ENCODE measurements around the gene RASGRF1.

Gene RASGRF1

DNA sequence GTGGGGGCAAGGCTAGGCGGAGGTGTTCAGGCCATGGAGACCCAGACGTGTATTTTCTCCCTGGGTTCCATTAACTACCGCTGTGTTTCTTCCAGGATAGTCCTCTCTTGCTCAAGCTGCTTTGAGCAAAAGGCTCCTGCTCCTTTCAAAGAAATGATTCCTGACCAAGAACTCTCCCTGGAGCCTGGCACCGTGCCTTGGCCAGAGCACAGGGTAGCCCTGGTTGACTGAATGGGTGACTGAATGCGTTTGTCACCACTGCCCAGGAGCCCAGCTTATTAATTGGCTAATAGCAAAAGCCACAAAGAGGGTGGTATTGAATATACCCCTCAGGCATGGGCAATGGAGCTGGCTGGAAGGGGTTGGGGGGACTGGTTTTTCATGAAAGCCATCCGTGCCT lies 13.9 kb downstream of the RASGRF1 start:
- Histone ChIP-seq H3K36me3 (ENCODE audit: control insufficient read depth, insufficient read depth, low read length) (no peaks in the 10 kb centered on the region), H3K27ac (ENCODE audit: low read depth, low read length) (no peak overlapping the region), H3K4me3 (ENCODE audit: low read length) (no peak overlapping the region), H3K9ac (ENCODE audit: low read length) (no peak overlapping the region), H3K4me1 (ENCODE audit: control insufficient read depth, insufficient read depth, low read length) (no peaks in the 10 kb centered on the region), H3K27me3 (ENCODE audit: control insufficient read depth, insufficient read depth, low read length) (no peaks in the 10 kb centered on the region)

DNA sequence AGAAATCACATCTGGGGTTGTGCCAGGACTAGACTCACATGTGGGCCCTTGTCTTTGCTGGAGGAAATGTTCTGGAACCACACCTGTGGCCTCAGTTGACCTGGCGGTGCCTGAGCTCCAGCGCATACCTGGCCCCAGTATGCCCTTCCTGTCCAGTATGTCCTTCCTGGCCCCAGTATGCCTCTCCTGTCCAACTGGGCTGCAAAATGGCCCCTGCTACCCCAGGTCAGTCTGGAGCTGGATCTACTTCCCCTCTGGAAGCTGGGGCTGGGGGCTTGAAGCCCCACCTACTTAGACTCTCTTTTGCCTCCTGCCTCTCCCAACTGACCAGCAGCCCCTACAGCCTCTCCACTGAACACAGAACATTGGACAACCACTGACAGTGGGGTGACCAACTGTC lies 15.3 kb downstream of the RASGRF1 start:
- Histone ChIP-seq H3K4me3 (ENCODE audit: low read length) (no peak overlapping the region), H3K36me3 (ENCODE audit: control insufficient read depth, insufficient read depth, low read length) (no peaks in the 10 kb centered on the region), H3K27ac (ENCODE audit: low read depth, low read length) (no peak overlapping the region), H3K4me1 (ENCODE audit: control insufficient read depth, insufficient read depth, low read length) (no peaks in the 10 kb centered on the region), H3K9ac (ENCODE audit: low read length) (no peak overlapping the region), H3K27me3 (ENCODE audit: control insufficient read depth, insufficient read depth, low read length) (no peaks in the 10 kb centered on the region)

DNA sequence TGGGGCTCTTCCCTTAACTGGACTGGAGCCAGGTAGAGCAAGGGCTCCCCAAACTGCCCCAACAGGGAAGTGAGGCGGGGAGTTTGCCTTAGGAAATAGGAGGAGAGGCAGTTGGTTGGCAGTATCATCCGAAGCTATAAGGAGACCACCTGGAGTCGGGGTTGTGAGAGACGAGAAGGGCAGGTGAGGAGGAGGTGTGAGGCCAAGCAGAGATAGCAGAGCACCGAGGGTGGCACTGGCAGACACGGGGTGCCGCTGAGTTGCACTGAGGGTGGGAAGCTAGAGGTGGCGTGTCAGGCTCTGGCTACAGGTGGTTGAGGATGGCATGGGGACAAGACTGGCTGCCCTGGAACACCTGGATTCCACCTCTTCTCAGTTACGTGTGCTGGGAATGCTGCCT lies 17.2 kb downstream of the RASGRF1 start:
- Histone ChIP-seq H3K4me1 (ENCODE audit: control insufficient read depth, insufficient read depth, low read length) (no peaks in the 10 kb centered on the region), H3K27ac (ENCODE audit: low read depth, low read length) (no peak overlapping the region), H3K36me3 (ENCODE audit: control insufficient read depth, insufficient read depth, low read length) (no peaks in the 10 kb centered on the region), H3K4me3 (ENCODE audit: low read length) (no peak overlapping the region), H3K27me3 (ENCODE audit: control insufficient read depth, insufficient read depth, low read length) (no peaks in the 10 kb centered on the region), H3K9ac (ENCODE audit: low read length) (no peak overlapping the region)

DNA sequence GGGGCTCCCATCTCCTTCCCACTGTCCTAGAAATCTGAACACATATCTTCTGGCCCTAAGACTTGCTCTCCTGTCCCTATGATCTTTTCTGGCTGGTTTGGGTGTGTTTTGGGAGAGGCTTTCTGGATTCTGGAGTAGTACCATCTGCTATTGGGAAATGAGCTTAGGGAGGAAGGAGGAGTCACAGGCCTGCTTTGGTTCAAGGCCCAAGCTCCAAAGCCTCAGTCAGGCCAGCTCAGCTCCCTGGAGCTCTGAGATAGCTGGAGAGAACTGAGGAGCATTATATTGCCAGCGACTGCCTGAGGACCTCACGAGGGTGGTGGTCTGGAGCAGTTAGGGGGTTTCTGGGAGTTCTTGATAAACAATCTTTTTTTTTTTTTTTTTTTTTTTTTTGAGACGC lies 18.7 kb downstream of the RASGRF1 start:
- no peak overlapping the region for H3K27ac ChIP-seq (ENCODE audit: low read depth, low read length)

DNA sequence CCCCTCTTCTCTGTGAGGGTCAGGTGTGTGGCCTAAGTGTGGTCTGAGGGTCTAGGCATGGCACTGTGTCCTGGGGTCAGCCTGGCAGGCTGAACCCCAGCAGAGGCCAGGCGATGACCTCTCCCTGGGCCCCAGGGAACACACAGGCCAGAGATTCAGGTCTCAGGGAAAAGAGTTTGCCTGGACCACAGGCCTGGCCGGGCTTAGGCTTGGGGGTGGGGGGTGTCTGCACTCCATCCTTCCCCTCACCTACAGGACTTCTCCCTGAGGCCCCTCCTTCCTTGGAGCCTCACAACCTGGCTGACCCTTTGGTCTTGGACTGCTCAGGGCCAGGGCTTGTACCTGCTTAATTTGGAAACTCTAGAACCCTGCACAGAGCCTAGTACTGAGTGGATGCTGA lies 21.8 kb downstream of the RASGRF1 start:
- Histone ChIP-seq H3K9ac (ENCODE audit: low read length) (no peak overlapping the region), H3K4me1 (ENCODE audit: control insufficient read depth, insufficient read depth, low read length) (peaks cover 8% of the 10 kb centered on the region), H3K27ac (ENCODE audit: low read depth, low read length) (no peak overlapping the region), H3K27me3 (ENCODE audit: control insufficient read depth, insufficient read depth, low read length) (no peaks in the 10 kb centered on the region), H3K4me3 (ENCODE audit: low read length) (no peak overlapping the region), H3K36me3 (ENCODE audit: control insufficient read depth, insufficient read depth, low read length) (no peaks in the 10 kb centered on the region)

More for the DNA sequence above, 18.7 kb downstream of the RASGRF1 start:
- peaks cover 3% of the 10 kb centered on the region for H3K4me1 ChIP-seq (ENCODE audit: control insufficient read depth, insufficient read depth, low read length)
- no peaks in the 10 kb centered on the region for H3K36me3 ChIP-seq (ENCODE audit: control insufficient read depth, insufficient read depth, low read length)
- H3K4me3 ChIP-seq (ENCODE audit: low read length), result no peak overlapping the region
- H3K9ac ChIP-seq (ENCODE audit: low read length), result no peak overlapping the region
- no peaks in the 10 kb centered on the region for H3K27me3 ChIP-seq (ENCODE audit: control insufficient read depth, insufficient read depth, low read length)

DNA sequence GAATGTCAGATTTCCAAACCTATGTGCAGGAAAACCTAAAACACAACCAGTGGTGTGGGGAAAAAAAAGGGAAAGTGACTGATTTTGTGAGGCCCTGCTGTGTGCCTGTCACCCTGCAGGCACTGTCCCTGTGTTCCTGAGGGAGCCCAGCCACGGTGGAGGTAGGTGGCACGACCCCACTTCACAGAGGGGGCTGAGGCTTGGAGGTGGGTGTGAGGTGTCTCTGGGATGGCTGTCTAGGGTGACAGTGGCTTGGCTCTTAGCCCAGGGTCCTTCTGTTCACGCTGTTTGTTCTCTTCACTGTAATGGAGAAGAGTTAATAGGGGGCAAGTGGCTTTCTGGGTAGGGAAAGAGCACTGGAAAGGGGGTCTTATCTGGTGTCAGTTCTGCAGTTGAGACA lies 22.6 kb downstream of the RASGRF1 start:
- H3K4me3 ChIP-seq (ENCODE audit: low read length), result no peak overlapping the region
- peaks cover 8% of the 10 kb centered on the region for H3K4me1 ChIP-seq (ENCODE audit: control insufficient read depth, insufficient read depth, low read length)
- no peaks in the 10 kb centered on the region for H3K36me3 ChIP-seq (ENCODE audit: control insufficient read depth, insufficient read depth, low read length)
- no peaks in the 10 kb centered on the region for H3K27me3 ChIP-seq (ENCODE audit: control insufficient read depth, insufficient read depth, low read length)
- peak overlapping the region; percentile 80 for H3K27ac ChIP-seq (ENCODE audit: low read depth, low read length)
- H3K9ac ChIP-seq (ENCODE audit: low read length), result no peak overlapping the region

DNA sequence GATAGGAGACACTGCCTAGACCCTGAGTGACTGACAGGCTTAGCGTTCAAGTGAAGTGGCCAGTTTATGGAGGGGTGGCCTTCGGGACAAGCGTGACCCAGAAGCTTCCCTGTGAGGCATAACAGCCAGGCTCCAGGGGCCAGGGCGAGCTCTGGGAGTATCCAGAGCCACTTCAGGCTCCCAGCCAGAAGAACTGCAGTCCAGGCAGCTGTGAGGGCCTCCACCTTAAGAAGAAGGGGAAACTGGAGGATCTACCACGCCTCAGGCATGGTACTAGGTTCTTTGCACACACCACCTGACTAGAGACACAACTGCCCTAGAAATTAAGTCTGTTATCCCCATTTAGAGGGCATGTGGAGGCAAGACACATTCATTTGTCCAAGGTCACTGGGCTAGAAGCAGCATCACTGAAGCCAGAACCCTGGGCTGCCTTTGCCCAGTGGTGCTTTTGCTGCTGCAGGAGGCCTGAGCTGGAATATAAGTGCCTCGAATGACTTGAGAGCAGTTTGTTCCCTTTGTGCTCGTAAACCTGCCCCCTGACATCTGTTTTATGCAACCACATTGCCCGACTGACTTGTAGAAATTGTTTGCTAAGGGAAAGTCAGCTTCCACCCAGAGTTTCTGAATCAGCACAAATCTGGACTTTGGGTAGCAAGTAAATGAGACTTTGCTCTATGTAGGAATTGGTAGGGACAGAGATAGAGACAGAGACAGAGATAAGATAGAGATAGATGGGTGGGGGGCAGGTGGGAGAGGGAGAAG lies 23.3 kb downstream of the RASGRF1 start:
- Histone ChIP-seq H3K4me1 (ENCODE audit: control insufficient read depth, insufficient read depth, low read length) (peaks cover 8% of the 10 kb centered on the region), H3K36me3 (ENCODE audit: control insufficient read depth, insufficient read depth, low read length) (no peaks in the 10 kb centered on the region), H3K9ac (ENCODE audit: low read length) (no peak overlapping the region), H3K27ac (ENCODE audit: low read depth, low read length) (peak overlapping the region; percentile 80), H3K27me3 (ENCODE audit: control insufficient read depth, insufficient read depth, low read length) (no peaks in the 10 kb centered on the region), H3K4me3 (ENCODE audit: low read length) (no peak overlapping the region)

DNA sequence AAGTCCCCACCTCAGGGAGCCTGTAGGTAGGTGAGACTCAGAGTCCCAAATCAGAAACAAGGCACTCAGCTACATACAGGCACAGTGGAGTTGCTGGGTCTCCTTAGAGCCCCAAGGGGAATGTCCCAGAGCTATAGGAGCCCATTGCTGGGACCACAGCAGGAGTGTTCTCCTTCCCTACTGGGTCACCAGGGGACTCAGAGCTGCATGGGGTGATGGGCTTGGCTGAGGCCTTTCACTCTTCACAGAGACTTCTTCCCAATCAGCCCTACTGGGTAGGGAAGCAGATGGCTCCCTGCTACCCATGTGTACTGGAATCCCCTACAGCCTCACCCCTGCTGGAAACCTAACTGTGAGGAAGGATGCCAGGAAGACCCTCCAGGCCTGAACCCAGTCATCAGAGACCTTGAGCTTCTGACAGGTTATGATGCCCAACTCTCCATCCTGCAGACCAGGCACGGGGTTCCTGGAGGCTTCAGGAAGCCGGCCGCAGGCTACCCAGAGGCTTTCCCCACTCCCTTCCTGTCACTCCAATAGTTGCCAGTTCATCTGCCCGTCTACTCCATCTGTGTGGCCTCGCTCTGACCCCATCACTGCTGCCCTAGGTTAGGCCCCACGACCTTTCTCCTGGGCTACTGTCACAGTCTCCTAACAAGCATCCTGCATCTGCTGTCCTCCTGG lies 24.0 kb downstream of the RASGRF1 start:
- peak overlapping the region; percentile 80 for H3K27ac ChIP-seq (ENCODE audit: low read depth, low read length)
- H3K27me3 ChIP-seq (ENCODE audit: control insufficient read depth, insufficient read depth, low read length), result no peaks in the 10 kb centered on the region
- H3K4me1 ChIP-seq (ENCODE audit: control insufficient read depth, insufficient read depth, low read length), result peaks cover 8% of the 10 kb centered on the region
- H3K9ac ChIP-seq (ENCODE audit: low read length), result no peak overlapping the region
- H3K36me3 ChIP-seq (ENCODE audit: control insufficient read depth, insufficient read depth, low read length), result no peaks in the 10 kb centered on the region
- no peak overlapping the region for H3K4me3 ChIP-seq (ENCODE audit: low read length)

DNA sequence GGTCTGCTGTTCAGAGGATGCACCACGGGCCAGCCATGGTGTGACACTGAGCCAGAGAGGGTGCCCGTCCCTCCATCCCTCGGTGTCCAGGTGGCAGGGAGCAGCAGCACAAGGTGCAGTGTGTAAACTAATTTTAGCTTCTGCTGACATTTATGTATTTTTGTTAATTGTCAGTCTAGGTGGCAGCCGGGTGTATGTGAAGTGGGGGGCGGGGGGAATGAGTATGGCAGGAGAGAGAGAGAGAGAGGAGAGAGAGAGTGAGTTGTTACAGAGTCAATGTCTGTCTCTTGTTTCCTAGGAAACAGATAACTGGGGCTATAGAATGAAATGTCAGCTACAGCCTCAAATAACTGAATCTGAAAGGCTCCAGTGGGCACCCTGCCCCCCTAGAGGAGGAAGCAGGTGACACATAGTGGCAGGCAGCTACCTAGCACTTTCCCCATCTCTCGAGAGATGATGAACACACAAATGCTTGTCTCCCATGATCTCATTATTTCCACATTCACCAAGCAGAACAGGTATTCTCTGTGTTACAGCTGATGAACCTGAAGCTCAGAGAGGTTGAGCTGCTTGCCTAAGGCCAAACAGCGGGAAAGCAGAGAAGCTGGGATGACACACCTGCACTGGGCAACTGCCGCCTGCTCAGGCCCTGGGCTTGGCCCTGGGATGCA lies 24.7 kb downstream of the RASGRF1 start:
- Histone ChIP-seq H3K36me3 (ENCODE audit: control insufficient read depth, insufficient read depth, low read length) (no peaks in the 10 kb centered on the region), H3K4me1 (ENCODE audit: control insufficient read depth, insufficient read depth, low read length) (peaks cover 8% of the 10 kb centered on the region), H3K9ac (ENCODE audit: low read length) (no peak overlapping the region), H3K4me3 (ENCODE audit: low read length) (no peak overlapping the region), H3K27ac (ENCODE audit: low read depth, low read length) (peak overlapping the region; percentile 80), H3K27me3 (ENCODE audit: control insufficient read depth, insufficient read depth, low read length) (no peaks in the 10 kb centered on the region)

DNA sequence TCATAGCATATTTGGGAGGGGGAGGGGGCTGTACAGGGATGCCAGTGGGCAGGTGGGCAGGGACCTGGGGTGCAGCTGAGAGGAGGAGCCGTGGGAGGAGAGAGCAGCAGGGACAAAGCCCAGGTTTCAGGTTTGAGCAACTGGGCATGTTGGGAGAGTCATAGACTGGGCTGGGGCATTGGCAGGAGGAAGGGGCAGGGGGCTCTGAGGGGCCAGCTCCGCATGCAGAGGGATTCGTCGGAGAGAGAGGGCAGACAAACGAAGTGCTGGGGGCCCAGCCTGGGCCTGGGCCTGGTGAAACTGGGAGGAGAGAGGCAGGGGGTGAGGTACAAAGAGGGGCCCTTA lies 25.2 kb downstream of the RASGRF1 start:
- no peak overlapping the region for H3K27ac ChIP-seq (ENCODE audit: low read depth, low read length)
- peaks cover 8% of the 10 kb centered on the region for H3K4me1 ChIP-seq (ENCODE audit: control insufficient read depth, insufficient read depth, low read length)
- H3K9ac ChIP-seq (ENCODE audit: low read length), result no peak overlapping the region
- no peak overlapping the region for H3K4me3 ChIP-seq (ENCODE audit: low read length)
- no peaks in the 10 kb centered on the region for H3K36me3 ChIP-seq (ENCODE audit: control insufficient read depth, insufficient read depth, low read length)
- H3K27me3 ChIP-seq (ENCODE audit: control insufficient read depth, insufficient read depth, low read length), result no peaks in the 10 kb centered on the region

DNA sequence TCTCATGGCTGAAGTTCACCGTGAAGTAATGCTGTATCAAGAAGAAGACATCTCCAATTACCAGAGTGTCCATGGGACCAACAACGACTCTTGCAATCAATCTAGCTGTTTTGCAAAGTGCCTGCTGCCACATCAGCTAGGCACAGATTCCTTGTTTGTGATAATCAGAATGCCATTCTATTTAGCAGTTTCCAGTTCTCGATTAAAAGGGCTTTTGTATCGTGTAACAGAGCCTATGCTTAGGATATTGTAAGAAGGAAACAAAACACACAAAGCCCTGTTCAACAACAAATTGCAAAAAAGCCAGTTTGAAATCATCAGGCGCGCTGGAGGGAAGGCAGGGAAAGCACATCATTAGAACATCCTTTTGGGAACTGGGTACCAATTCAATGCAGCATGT lies 26.1 kb downstream of the RASGRF1 start:
- Histone ChIP-seq H3K36me3 (ENCODE audit: control insufficient read depth, insufficient read depth, low read length) (no peaks in the 10 kb centered on the region), H3K9ac (ENCODE audit: low read length) (no peak overlapping the region), H3K4me1 (ENCODE audit: control insufficient read depth, insufficient read depth, low read length) (peaks cover 8% of the 10 kb centered on the region), H3K27ac (ENCODE audit: low read depth, low read length) (no peak overlapping the region), H3K4me3 (ENCODE audit: low read length) (no peak overlapping the region), H3K27me3 (ENCODE audit: control insufficient read depth, insufficient read depth, low read length) (no peaks in the 10 kb centered on the region)

DNA sequence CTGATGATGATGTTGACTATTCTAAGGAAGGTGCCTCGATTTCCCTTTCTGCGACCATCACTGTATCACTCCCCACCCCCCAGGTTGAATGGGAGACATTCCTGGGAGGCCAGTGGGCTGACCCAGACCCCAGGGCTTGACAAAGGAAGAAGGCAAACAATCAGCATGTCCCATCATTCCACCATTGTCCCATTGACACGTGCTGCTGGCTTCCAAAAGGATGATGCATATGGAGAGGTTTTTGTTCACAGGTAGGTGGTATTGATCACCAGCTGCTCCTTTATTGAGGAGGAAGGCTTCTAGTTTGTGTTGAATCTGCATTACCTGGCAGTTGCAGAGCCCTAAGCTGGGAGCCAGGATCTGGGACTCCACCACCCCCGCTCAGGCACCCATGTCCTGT lies 30.4 kb downstream of the RASGRF1 start:
- Histone ChIP-seq H3K4me1 (ENCODE audit: control insufficient read depth, insufficient read depth, low read length) (no peaks in the 10 kb centered on the region), H3K36me3 (ENCODE audit: control insufficient read depth, insufficient read depth, low read length) (no peaks in the 10 kb centered on the region), H3K27ac (ENCODE audit: low read depth, low read length) (no peak overlapping the region), H3K27me3 (ENCODE audit: control insufficient read depth, insufficient read depth, low read length) (no peaks in the 10 kb centered on the region), H3K4me3 (ENCODE audit: low read length) (no peak overlapping the region), H3K9ac (ENCODE audit: low read length) (no peak overlapping the region)
